Effector memory CD8-positive, alpha-beta T cell (primary cell): ENCODE results near the gene RHOV.

Experiments used
- ATAC-seq: fragments of 150-1000 bp; cut with Tn5 transposase; replicated peaks from 2 replicates; pipeline ENCODE4 v1.10.0; 2021; ENCODE audit warnings: mild to moderate bottlenecking, moderate library complexity
- DNase-seq, 3 experiments: peaks; one replicate each; pipeline ENCODE4 v3.0.0; 2021
- H3K27ac Mint-ChIP-seq, 2 donors: one replicate each; pipeline ENCODE4 v1.8.0; 2022; ENCODE audit warnings: mild to moderate bottlenecking in 2 of 2, mixed read lengths in 2 of 2, moderate library complexity in 2 of 2
- H3K27me3 Mint-ChIP-seq, 2 donors: one replicate each; pipeline ENCODE4 v1.8.0; 2022; ENCODE audit warnings: mixed read lengths in 2 of 2
- H3K36me3 Mint-ChIP-seq: one replicate; pipeline ENCODE4 v1.8.0; 2022; ENCODE audit warnings: mild to moderate bottlenecking, moderate library complexity, mixed read lengths; ENCODE audit not compliant: insufficient read depth
- H3K4me1 Mint-ChIP-seq, 2 donors: one replicate each; pipeline ENCODE4 v1.8.0; 2022; ENCODE audit warnings: low read depth in 2 of 2, mixed read lengths in 2 of 2
- H3K4me3 Mint-ChIP-seq, 2 donors: one replicate each; pipeline ENCODE4 v1.8.0; 2022; ENCODE audit warnings: mild to moderate bottlenecking in 2 of 2, mixed read lengths in 2 of 2, moderate library complexity in 2 of 2
- H3K9me3 Mint-ChIP-seq, 2 donors: one replicate each; pipeline ENCODE4 v1.8.0; 2022; ENCODE audit warnings: mixed read lengths in 2 of 2

The RHOV gene

GRCh38 chr15:40911693-40912092 lies 37.7 kb upstream of the RHOV start:
- no peak for ATAC-seq
- Mint-ChIP-seq H3K9me3 (no peaks in the 10 kb centered on the region), H3K4me1 (peaks cover 6 to 12% of the 10 kb centered on the region in 2 donors), H3K4me3 (no peak overlapping the region), H3K36me3 (peaks cover 4% of the 10 kb centered on the region), H3K27ac (no peak overlapping the region), H3K27me3 (peaks cover 0 to 6% of the 10 kb centered on the region in 2 donors)
- DNase-seq: no peak

- peaks cover 0 to under 1% of the 10 kb centered on the region in 2 donors for H3K27me3 Mint-ChIP-seq
- no peaks in the 10 kb centered on the region for H3K9me3 Mint-ChIP-seq
- ATAC-seq (no peak), DNase-seq (no peak)
- H3K4me3 Mint-ChIP-seq: no peak overlapping the region
- peaks cover 6 to 12% of the 10 kb centered on the region in 2 donors for H3K4me1 Mint-ChIP-seq
- H3K27ac Mint-ChIP-seq: no peak overlapping the region
- peaks cover 4% of the 10 kb centered on the region for H3K36me3 Mint-ChIP-seq
Measured at GRCh38 chr15:40911141-40911540, 37.1 kb upstream of the RHOV start.

- DNase-seq (no peak), ATAC-seq (no peak)
- Mint-ChIP-seq H3K36me3 (peaks cover 9% of the 10 kb centered on the region), H3K9me3 (no peaks in the 10 kb centered on the region), H3K4me3 (no peak overlapping the region), H3K4me1 (peaks cover 6 to 12% of the 10 kb centered on the region in 2 donors), H3K27me3 (no peaks in the 10 kb centered on the region), H3K27ac (peak overlapping the region; percentile 32 to 66)
Measured at GRCh38 chr15:40909662-40910630, 35.9 kb upstream of the RHOV start.

- Mint-ChIP-seq H3K4me3 (peak overlapping the region; percentile 81 to 91), H3K27me3 (no peaks in the 10 kb centered on the region), H3K9me3 (no peaks in the 10 kb centered on the region), H3K4me1 (peaks cover 14 to 29% of the 10 kb centered on the region in 2 donors), H3K27ac (peak overlapping the region in 1 of 2 donors; percentile 93), H3K36me3 (peaks cover 20% of the 10 kb centered on the region)
- ATAC-seq (no peak), DNase-seq (no peak)
Measured at GRCh38 chr15:40908095-40908494, 34.1 kb upstream of the RHOV start.

GRCh38 chr15:40906991-40907802 lies 33.2 kb upstream of the RHOV start:
- peak; percentile 57 for ATAC-seq
- Mint-ChIP-seq H3K36me3 (peaks cover 29% of the 10 kb centered on the region), H3K9me3 (no peaks in the 10 kb centered on the region), H3K27ac (peak overlapping the region; percentile 88 to 93), H3K27me3 (no peaks in the 10 kb centered on the region), H3K4me1 (peaks cover 14 to 29% of the 10 kb centered on the region in 2 donors), H3K4me3 (peak overlapping the region; percentile 81 to 91)
- peak; percentile 51 to 55 (median 52) for DNase-seq

DNA sequence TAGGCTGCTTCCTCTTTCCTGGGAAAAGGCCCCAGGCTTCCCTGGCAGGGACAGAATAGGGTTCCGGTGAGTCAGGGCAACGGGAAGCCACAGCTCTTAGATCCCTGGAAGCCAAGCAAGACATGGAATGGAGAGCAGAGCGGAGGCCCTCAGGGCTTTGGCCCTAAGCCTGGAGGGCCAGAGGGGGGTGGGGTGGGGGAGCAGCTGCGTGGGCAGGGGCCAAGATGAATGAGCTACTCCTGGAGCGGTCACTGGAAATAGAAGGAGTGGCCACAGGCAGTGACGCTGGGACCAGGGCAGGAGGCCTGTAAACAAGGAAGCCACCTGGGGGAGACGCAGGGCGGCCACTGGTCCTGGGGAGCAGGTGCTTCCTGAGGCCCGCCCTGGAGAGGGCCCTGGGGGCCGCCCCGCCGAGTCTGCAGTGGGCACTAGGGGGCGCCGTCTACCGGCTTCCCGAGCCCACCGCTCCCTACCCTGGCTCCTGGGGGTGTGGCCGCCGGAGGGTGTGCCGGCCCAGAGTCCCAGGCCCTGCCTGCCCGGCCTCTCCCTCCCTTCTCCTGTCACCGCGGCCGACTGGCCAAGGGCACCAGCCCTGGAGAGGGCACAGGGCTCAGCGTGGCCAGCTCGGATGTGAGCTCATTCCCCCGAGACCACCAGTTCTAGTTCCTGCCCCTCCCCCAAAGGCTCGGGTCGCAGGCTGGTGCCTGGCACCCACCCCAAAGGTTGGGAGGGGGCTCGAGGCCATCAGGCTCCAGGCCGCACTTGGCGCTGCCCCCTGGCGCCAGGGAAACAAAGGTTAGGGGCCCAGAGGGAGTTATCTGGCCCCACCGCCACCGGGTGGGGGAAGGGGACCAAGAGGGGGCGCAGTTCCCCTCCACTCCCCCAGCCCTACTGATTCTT lies 32.3 kb upstream of the RHOV start:
- H3K4me1 Mint-ChIP-seq: peaks cover 14 to 29% of the 10 kb centered on the region in 2 donors
- peak overlapping the region; percentile 88 to 93 for H3K27ac Mint-ChIP-seq
- H3K36me3 Mint-ChIP-seq: peaks cover 33% of the 10 kb centered on the region
- no peaks in the 10 kb centered on the region for H3K9me3 Mint-ChIP-seq
- H3K4me3 Mint-ChIP-seq: peak overlapping the region; percentile 81 to 91
- peak; percentile 62 for ATAC-seq
- peak; percentile 64 to 70 (median 67) for DNase-seq
- no peaks in the 10 kb centered on the region for H3K27me3 Mint-ChIP-seq

- H3K27ac Mint-ChIP-seq: peak overlapping the region in 1 of 2 donors; percentile 82
- no peak overlapping the region for H3K4me3 Mint-ChIP-seq
- H3K9me3 Mint-ChIP-seq: no peaks in the 10 kb centered on the region
- H3K36me3 Mint-ChIP-seq: peaks cover 47% of the 10 kb centered on the region
- H3K27me3 Mint-ChIP-seq: no peaks in the 10 kb centered on the region
- peaks cover 14 to 38% of the 10 kb centered on the region in 2 donors for H3K4me1 Mint-ChIP-seq
- DNase-seq (no peak), ATAC-seq (no peak)
Measured at GRCh38 chr15:40904552-40905201, 30.6 kb upstream of the RHOV start.

DNA sequence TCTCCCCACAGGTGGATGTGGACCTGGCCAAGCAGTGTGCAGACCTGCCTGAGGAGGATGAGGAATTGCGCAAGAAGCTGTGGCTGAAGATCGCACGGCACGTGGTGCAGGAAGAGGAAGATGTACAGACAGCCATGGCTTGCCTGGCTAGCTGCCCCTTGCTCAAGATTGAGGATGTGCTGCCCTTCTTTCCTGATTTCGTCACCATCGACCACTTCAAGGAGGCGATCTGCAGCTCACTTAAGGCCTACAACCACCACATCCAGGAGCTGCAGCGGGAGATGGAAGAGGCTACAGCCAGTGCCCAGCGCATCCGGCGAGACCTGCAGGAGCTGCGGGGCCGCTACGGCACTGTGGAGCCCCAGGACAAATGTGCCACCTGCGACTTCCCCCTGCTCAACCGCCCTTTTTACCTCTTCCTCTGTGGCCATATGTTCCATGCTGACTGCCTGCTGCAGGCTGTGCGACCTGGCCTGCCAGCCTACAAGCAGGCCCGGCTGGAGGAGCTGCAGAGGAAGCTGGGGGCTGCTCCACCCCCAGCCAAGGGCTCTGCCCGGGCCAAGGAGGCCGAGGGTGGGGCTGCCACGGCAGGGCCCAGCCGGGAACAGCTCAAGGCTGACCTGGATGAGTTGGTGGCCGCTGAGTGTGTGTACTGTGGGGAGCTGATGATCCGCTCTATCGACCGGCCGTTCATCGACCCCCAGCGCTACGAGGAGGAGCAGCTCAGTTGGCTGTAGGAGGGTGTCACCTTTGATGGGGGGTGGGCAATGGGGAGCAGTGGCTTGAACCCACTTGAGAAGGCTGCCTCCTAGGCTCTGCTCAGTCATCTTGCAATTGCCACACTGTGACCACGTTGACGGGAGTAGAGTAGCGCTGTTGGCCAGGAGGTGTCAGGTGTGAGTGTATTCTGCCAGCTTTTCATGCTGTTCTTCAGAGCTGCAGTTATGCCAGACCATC lies 28.8 kb upstream of the RHOV start:
- peaks cover 16 to 36% of the 10 kb centered on the region in 2 donors for H3K4me1 Mint-ChIP-seq

DNA sequence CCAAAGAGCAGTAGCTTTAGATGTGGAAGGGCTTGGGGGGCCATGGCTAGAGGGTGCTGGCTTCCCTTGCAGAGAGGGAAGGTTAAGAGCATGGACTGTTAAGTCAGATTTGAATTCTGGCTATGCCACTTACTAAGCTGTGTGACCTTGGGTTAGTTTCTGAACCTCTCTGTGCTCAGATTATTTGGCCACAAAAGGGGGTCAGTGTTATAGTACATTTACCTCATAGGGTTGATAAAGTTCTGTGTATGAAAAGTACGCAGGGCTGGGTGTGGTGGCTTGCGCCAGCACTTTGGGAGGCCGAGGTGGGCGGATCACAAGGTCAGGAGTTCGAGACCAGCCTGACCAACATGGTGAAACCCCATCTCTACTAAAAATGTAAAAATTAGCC lies 27.0 kb upstream of the RHOV start:
- Mint-ChIP-seq H3K27ac (peak overlapping the region in 1 of 2 donors; percentile 57), H3K36me3 (peaks cover 76% of the 10 kb centered on the region), H3K9me3 (no peaks in the 10 kb centered on the region), H3K27me3 (no peaks in the 10 kb centered on the region), H3K4me3 (no peak overlapping the region), H3K4me1 (peaks cover 22 to 31% of the 10 kb centered on the region in 2 donors)
- ATAC-seq (no peak), DNase-seq (no peak)

More for the DNA sequence above, 28.8 kb upstream of the RHOV start:
- Mint-ChIP-seq H3K9me3 (no peaks in the 10 kb centered on the region), H3K36me3 (peaks cover 58% of the 10 kb centered on the region), H3K27me3 (no peaks in the 10 kb centered on the region), H3K27ac (peak overlapping the region; percentile 58 to 82), H3K4me3 (no peak overlapping the region)
- ATAC-seq: no peak
- no peak for DNase-seq

DNA sequence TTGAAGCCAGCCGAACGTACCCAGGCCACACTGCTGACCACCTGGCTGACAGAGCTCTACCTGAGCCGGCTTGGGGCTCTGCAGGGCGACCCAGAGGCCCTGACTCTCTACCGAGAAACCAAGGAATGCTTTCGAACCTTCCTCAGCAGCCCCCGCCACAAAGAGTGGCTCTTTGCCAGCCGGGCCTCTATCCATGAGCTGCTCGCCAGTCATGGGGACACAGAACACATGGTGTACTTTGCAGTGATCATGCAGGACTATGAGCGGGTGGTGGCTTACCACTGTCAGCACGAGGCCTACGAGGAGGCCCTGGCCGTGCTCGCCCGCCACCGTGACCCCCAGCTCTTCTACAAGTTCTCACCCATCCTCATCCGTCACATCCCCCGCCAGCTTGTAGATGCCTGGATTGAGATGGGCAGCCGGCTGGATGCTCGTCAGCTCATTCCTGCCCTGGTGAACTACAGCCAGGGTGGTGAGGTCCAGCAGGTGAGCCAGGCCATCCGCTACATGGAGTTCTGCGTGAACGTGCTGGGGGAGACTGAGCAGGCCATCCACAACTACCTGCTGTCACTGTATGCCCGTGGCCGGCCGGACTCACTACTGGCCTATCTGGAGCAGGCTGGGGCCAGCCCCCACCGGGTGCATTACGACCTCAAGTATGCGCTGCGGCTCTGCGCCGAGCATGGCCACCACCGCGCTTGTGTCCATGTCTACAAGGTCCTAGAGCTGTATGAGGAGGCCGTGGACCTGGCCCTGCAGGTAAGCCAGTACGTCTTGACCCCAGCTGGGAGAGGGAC lies 26.4 kb upstream of the RHOV start:
- no peaks in the 10 kb centered on the region for H3K27me3 Mint-ChIP-seq
- peak overlapping the region in 1 of 2 donors; percentile 57 for H3K27ac Mint-ChIP-seq
- peaks cover 77% of the 10 kb centered on the region for H3K36me3 Mint-ChIP-seq
- no peak overlapping the region for H3K4me3 Mint-ChIP-seq
- DNase-seq (no peak), ATAC-seq (no peak)
- H3K9me3 Mint-ChIP-seq: no peaks in the 10 kb centered on the region
- peaks cover 26 to 34% of the 10 kb centered on the region in 2 donors for H3K4me1 Mint-ChIP-seq
